Adipose tissue (tissue), 3 donors: ENCODE data around the gene RNASE4. TPM values are rescaled to one million over a fixed set of nuclear protein-coding genes. Genes with fewer than 3 reads are reported as not detected.
"Not testable (repeated sequence)": the region's sequence is repeated elsewhere in the genome, so short reads cannot be mapped to it uniquely, and the experiment has no call there.

ENCODE experiments used
- H3K27ac ChIP-seq: one replicate; pipeline ENCODE4 v1.5.1; 2013; ENCODE audit warnings: low read depth, low read length
- WGBS, 3 donors: extraction: QIAGEN DNeasy Blood & Tissue Kit; methylation state at CpG; one replicate each; pipeline ENCODE4 v1.1.7; 2013; 5-methylcytosine and 5-hydroxymethylcytosine counted together
- polyA plus RNA-seq, 3 donors: library from polyadenylated mRNA; stranded (reverse); fragments of 200-250 nt; gene quantifications; one replicate each; pipeline ENCODE4 v1.2.3, GENCODE V29; 2013
- donor health status: healthy with polysubstance abuse.
- donor health status: Bipolar disorder and iron deficiency.
- donor health status: healthy.

The RNASE4 gene
- polyA plus RNA-seq, 3 donors = 19.6 to 117 (median 78.8) TPM

DNA sequence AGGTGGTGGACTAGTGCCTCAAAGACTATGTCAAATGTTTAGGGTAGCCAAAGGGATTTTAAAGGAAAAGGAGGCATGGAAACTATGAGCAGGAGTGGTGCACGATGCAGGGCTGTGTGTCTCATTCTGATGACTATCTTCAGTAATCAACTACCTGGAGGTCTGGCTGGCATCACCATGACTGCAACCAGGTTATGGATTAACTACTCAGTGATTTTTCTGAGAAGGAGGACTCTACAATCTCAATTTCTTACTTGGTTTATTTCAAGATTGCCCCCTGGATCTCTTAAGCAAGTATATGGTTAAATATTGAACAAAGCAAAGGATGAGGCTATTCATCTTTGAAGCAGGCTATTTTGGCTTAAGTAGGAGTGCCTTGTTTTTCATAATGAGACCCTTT, 42.2 kb downstream of the RNASE4 start:
- WGBS, 3 donors = 46 to 96% (median 88%) methylated on average over 1 of the region's 1 CpG

DNA sequence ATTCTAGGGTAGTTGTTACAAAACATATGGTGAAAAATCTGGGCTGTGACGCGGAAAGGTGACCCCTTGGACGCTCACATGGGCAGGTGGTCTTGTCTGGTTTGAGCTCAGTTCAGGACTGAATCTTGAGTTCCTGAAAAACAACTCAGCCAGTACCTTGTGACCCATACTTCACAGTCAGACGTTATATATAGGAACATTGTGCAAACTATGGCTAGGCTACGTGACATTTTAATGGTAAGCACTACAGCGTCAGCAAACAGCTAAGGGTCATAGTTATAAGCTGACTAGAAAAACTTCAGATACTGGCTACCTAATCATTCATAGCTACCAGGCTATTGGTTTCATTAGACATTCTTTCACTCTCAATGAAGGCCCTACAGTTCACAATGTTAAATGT, 46.5 kb downstream of the RNASE4 start:
- 70 to 78% (median 73%) methylated on average over 6 of the region's 6 CpGs for WGBS, 3 donors
- no peak overlapping the region for H3K27ac ChIP-seq

More for the DNA sequence above, 42.2 kb downstream of the RNASE4 start:
- H3K27ac ChIP-seq = no peak overlapping the region

DNA sequence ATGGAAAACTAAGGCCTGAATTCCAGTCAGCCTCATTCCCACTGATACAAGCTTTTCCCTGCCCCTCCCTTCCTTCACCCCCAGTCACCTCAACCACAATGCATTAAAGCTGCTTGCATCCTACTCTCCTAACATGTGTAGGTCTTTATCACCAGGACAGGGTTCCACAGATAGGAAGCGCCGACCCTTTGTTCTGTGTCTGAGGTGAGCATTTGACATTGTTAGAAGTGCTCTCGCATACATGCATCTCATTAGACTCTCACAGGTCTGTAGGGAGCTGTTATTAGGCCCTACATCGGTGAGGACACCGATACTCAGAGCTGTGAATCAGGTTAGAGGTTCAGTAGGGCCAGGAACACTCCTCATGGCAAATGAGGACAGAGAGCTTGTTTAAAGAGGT, 48.1 kb downstream of the RNASE4 start:
- H3K27ac ChIP-seq = no peak overlapping the region

DNA sequence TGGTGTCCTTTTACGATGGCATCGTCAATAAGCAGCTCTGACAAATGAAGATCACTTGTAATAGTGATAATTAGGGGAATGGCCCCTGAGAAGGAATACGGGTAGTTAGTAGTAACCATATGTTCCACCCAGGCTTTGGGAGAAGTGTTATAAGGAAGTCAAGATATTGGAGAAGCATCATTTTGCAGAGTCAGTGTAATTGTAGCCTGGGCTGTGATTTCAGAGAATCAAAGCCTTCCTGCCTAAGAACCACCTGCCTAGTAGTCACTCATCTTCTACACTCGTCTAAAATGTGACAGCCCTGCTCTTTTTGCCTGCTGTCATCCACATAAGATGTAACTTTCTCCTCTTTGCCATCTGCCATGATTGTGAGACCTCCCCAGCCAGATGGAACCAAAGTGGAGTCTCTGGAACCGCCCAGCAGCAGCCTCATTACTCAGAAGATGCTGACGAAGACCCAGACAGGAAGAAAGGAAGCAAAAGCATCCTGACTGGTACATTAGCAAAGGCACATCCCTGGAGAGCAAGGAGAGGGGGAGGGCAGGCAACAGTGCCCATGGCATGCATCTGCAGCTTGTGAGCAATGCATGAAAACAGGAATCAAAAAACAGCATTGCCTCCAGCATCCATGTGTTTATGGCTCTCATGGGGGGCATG, 48.7 kb downstream of the RNASE4 start:
- 61 to 78% (median 61%) methylated on average over 6 of the region's 6 CpGs for WGBS, 3 donors

More for the DNA sequence above, 48.1 kb downstream of the RNASE4 start:
- 87 to 96% (median 93%) methylated on average over 5 of the region's 5 CpGs for WGBS, 3 donors

DNA sequence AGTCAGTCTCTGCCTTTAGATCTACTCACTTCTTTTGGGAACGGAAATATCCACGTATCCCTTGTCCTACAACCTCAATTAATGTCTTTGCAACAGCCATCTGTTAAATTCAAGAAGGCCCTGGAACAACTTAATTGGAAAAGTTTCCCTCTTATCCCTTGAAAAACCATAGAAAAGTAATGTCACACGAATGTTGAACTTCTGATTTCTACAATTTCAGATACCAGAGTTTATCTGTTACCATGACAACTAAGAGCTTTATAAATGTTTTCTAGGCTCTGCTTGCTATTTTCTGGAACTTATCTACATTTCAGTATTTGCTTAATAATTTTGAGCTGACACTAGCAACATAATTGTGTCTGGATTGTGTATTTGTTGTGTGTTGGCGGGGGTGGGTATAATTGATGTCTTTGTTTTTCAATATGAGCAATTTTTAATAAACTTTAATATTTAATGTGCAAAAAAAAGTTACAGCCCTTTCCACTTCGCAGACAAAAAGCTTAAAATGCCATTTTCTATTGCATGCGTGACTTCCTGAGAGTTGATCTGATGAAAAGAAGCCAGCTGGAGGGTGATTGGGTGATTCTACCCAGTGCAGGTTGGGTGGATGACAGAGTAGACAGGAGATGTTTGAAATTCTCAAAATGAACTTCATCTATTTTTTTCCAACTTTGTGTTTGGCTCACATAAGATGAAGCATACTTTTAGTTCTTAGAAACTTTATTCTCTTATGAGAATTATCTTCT, 49.5 kb downstream of the RNASE4 start:
- WGBS, 3 donors = 44 to 54% (median 46%) methylated on average over 6 of the region's 6 CpGs
- no peak overlapping the region for H3K27ac ChIP-seq

More for the DNA sequence above, 48.7 kb downstream of the RNASE4 start:
- H3K27ac ChIP-seq = no peak overlapping the region

DNA sequence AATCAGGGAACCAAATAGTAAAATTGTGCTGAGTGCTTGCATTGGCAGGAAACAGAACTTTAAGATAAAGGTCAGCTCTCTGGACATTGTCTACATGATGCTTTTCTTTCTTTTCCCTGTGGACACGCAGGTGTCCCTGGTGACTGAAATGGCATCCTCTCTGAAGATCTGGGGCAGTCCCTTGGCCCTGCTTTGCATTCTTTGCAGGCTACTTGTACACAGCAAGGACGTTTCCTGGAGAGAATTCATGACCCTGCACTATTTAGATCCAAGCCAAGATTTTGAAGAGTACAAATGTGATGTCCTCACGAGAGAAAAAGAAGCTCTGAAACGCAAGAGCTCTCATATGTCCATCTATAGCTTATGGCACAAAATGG, 50.1 kb downstream of the RNASE4 start:
- no peak overlapping the region for H3K27ac ChIP-seq

DNA sequence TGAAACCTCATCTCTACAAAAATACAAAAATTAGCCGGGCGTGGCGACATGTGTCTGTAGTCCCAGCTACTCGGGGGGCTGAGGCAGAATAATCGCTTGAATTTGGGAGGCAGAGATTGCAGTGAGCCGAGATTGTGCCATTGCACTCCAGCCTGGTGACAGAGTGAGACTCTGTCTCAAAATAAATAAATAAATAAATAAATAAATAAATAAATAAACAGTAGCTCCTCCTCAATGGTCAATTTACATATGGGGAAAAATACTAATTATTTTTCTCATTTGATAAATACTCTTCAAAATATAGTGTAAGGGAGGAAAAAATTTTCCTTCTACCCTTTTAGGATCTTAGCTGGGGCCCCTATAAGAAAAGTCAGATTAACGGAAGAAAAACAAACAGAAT, 53.9 kb downstream of the RNASE4 start:
- not testable (repeated sequence) for H3K27ac ChIP-seq
- 95 to 99% (median 96%) methylated on average over 7 of the region's 7 CpGs for WGBS, 3 donors

More for the DNA sequence above, 50.1 kb downstream of the RNASE4 start:
- 40 to 57% (median 42%) methylated on average over 4 of the region's 4 CpGs for WGBS, 3 donors

DNA sequence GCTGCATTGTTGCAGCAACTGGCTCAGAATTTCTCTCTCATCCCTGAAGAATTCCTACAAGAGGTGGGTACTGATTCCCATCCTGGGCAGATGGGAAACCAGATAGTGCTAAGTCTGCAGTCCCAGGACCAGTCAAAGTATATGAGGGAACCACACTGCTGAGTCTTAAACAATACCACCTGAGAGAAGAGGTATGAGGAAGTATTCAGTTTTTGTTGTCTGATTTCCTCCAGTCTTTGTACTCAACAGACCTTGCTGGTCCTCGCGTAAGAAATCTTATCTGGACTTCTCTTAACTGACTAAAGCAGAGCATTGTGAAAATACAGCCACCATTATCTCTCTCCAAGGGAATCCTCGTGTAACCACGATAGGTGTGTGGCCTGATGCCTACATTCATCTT, 57.8 kb downstream of the RNASE4 start:
- 84 to 88% (median 87%) methylated on average over 4 of the region's 4 CpGs for WGBS, 3 donors
- H3K27ac ChIP-seq = no peak overlapping the region

DNA sequence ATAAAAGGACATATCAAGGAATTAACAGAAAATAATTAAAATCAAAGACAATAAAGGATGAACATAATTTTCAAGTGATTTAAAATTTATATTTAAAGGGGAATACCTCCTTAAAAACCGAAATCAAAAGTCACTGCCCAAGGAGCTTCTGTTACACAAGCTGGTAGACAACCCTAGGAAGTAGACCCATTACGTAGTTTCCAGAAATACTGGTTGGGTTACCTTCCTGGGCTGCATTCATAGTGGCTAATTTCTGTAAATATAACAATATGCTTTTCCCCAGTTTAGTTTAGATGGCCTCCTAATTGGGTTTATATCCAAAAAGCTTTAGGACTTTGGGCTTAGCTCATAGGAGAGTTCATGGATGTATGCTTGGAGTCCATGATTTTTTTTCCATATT, 59.2 kb downstream of the RNASE4 start:
- WGBS, 3 donors = 81 to 86% (median 83%) methylated on average over 2 of the region's 2 CpGs
- H3K27ac ChIP-seq = no peak overlapping the region

DNA sequence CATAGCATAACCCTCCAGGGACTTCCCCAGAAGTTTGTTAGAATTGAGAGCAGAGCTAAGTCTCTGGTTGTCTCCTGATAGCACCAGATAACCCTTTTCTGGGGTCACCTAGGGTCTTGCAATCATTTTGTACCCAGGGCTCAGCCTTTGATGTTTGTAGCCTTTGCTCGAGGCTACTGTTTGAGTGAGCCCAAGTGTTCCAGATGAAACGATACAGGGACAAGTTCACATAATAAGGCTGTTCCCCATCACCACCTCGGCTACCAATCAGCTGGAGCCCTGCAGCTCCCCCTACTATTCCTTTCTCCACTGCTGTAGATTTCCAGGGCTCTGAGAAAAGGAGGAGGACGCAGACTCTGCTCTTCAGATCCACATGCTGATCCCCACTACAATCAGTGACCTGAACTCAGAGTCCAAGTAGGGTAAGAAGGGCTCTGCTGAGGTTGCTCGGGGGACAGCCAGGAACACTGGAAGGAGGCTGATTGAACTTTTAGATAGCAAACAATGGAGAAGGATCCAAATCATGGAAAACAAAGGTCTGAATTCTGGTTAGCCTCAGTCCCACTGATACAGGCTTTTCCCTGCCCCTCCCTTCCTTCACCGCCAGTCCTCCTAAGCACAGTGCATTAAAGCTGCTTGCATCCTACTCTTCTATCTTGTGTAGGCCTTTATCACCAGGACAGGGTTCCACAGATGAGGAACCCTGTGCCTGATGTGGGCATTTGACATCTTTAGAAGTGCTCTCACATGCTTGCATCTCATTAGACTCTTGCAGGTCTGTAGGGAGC, 61.4 kb downstream of the RNASE4 start, which contains the start of gene EDDM3A:
EDDM3A (plus strand) TSS at position 317 of the 788 bp plus-strand sequence. CDS start 1,694 bp downstream, outside the sequence.
- no peak within 1 kb of the TSS for H3K27ac ChIP-seq
- WGBS, 3 donors = 80 to 85% (median 81%) methylated on average over 6 of the region's 6 CpGs

DNA sequence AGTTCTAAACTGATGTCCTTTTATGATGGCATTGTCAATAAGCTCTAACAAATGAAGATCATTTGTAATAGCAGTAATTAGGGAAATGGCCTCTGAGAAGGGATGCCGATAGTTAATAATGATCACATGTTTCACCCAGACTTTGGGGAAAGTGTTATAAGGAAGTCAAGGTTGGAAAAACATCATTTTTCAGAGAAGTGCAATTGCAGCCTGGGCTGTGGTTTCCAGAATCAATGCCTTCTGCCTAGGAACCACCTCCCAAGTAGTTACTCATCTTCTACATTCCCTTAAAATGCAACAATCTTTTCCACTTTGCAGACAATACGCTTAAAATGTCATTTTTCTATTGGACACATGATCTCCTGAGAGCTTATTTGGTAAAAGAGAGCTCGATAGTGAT, 62.2 kb downstream of the RNASE4 start:
- WGBS, 3 donors = 88% methylated on average over 3 of the region's 3 CpGs
- H3K27ac ChIP-seq = no peak overlapping the region

DNA sequence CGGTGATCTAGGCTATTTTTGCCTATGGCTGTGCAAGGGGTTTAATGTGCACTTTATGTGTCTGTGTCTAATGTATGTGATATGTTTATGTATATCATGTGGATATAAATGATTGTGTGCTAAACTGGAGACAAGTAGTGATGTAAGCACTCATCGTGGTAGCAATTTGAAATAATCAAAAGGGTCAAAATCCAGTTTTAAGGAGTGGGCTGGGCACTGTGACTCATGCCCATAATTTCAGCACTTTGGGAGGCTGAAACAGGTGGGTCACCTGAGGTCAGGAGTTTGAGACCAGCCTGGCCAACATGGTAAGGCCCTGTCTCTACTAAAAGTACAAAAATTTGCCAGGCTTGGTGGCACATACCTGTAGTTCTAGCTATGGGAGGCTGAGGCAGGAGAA, 64.1 kb downstream of the RNASE4 start:
- WGBS, 3 donors = 88 to 100% (median 93%) methylated on average over 2 of the region's 2 CpGs
- H3K27ac ChIP-seq = no peak overlapping the region

DNA sequence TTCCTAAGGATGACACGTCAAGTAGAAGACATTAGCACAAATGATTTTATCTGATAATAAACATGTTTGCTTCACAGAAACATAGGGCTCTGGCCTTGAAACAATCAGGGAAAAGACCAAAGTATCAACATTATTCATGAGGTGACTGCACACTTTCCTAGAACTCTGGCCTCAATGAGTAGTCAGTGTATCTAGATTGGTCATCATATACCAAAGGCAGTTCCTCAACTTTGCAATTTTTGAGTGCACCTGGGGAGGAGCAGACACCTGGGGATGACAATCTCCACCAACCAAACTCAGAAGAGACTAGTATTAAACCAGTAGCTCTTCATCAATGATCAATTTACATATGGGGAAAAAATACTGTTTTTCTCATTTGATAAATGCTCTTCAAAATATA, 65.8 kb downstream of the RNASE4 start:
- WGBS, 3 donors = 47 to 76% (median 75%) methylated on average over 1 of the region's 1 CpG
- H3K27ac ChIP-seq = no peak overlapping the region

Other genes with a start within 250 kb of the RNASE4 start
- gene KLHL33, start 248.4 kb upstream of the RNASE4 start, polyA plus RNA-seq = 1 to 10 TPM in 1 of 3 donors, under 1 TPM in 2; 0.09 to 1.6 (median 0.27) TPM
- gene OSGEP, start 229.7 kb upstream of the RNASE4 start, polyA plus RNA-seq = 10 to 100 TPM; 19.5 to 26.7 (median 22.4) TPM
- gene APEX1, start 229.3 kb upstream of the RNASE4 start, polyA plus RNA-seq = 100 to 1,000 TPM in 2 of 3 donors, 10 to 100 TPM in 1; 94.2 to 151 (median 116) TPM
- gene PIP4P1, start 223.1 kb upstream of the RNASE4 start, polyA plus RNA-seq = 10 to 100 TPM; 19.0 to 36.6 (median 24.6) TPM
- gene PNP, start 215.2 kb upstream of the RNASE4 start, polyA plus RNA-seq = 100 to 1,000 TPM in 1 of 3 donors, 10 to 100 TPM in 2; 17.0 to 182 (median 41.7) TPM
- gene RNASE10, start 179.0 kb upstream of the RNASE4 start, polyA plus RNA-seq = under 1 TPM in 2 of 3 donors, not detected in 1; 0.05 to 0.09 TPM
- gene RNASE9, start 123.5 kb upstream of the RNASE4 start, polyA plus RNA-seq = not detected
- gene RNASE11, start 96.6 kb upstream of the RNASE4 start, polyA plus RNA-seq = not detected
- gene RNASE12, start 93.2 kb upstream of the RNASE4 start, polyA plus RNA-seq = not detected
- gene OR6S1, start 42.9 kb upstream of the RNASE4 start, polyA plus RNA-seq = not detected
- 10 to 100 TPM; 16.0 to 71.9 (median 41.8) TPM for gene ANG, start 4.2 kb downstream of the RNASE4 start, polyA plus RNA-seq
- not detected for gene EDDM3A, start 61.3 kb downstream of the RNASE4 start, polyA plus RNA-seq
- not detected for gene EDDM3B, start 83.8 kb downstream of the RNASE4 start, polyA plus RNA-seq
- gene RNASE6, start 96.7 kb downstream of the RNASE4 start, polyA plus RNA-seq = 10 to 100 TPM in 1 of 3 donors, 1 to 10 TPM in 2; 3.2 to 12.5 (median 8.6) TPM
- 100 to 1,000 TPM; 143 to 531 (median 481) TPM for gene RNASE1, start 118.3 kb downstream of the RNASE4 start, polyA plus RNA-seq
- gene RNASE3, start 206.8 kb downstream of the RNASE4 start, polyA plus RNA-seq = 1 to 10 TPM in 1 of 3 donors, not detected in 2; 1.4 TPM